GM19463 (cell line): ENCODE data around the gene SMC1B.
"Not testable (repeated sequence)": the region's sequence is repeated elsewhere in the genome, so short reads cannot be mapped to it uniquely, and the experiment has no call there.

Experiments
- ATAC-seq: cut with Tn5 transposase; IDR thresholded peaks from one replicate; pipeline ENCODE4 v1.9.1; 2021; ENCODE audit warnings: mild to moderate bottlenecking, moderate library complexity; ENCODE audit not compliant: unreplicated experiment

The SMC1B gene

GRCh38 chr22:45351956-45352355 lies 61.4 kb downstream of the SMC1B start:
- no peak for ATAC-seq

- no peak for ATAC-seq
Observed at GRCh38 chr22:45349916-45350315, 63.5 kb downstream of the SMC1B start.

GRCh38 chr22:45344334-45344733 lies 69.1 kb downstream of the SMC1B start:
- no peak for ATAC-seq

GRCh38 chr22:45343143-45343542 lies 70.3 kb downstream of the SMC1B start:
- no peak for ATAC-seq

- ATAC-seq = no peak
Observed at GRCh38 chr22:45341498-45341897, 71.9 kb downstream of the SMC1B start.

- ATAC-seq = no peak
Observed at GRCh38 chr22:45340323-45340722, 73.1 kb downstream of the SMC1B start.

- ATAC-seq = no peak
Observed at GRCh38 chr22:45338795-45339194, 74.6 kb downstream of the SMC1B start.

GRCh38 chr22:45337536-45337935 lies 75.9 kb downstream of the SMC1B start:
- ATAC-seq = no peak

GRCh38 chr22:45336971-45337431 lies 76.4 kb downstream of the SMC1B start:
- ATAC-seq = no peak

- ATAC-seq = no peak
Observed at GRCh38 chr22:45335854-45336522, 77.4 kb downstream of the SMC1B start.

- no peak for ATAC-seq
Observed at GRCh38 chr22:45335021-45335818, 78.2 kb downstream of the SMC1B start.

GRCh38 chr22:45334528-45334927 lies 78.9 kb downstream of the SMC1B start:
- no peak for ATAC-seq

GRCh38 chr22:45334068-45334467 lies 79.3 kb downstream of the SMC1B start:
- no peak for ATAC-seq

GRCh38 chr22:45332001-45332400 lies 81.4 kb downstream of the SMC1B start:
- ATAC-seq = no peak

- ATAC-seq = no peak
Observed at GRCh38 chr22:45331486-45331885, 81.9 kb downstream of the SMC1B start.

- no peak for ATAC-seq
Observed at GRCh38 chr22:45330548-45330947, 82.9 kb downstream of the SMC1B start.

GRCh38 chr22:45329530-45329936 lies 83.9 kb downstream of the SMC1B start:
- ATAC-seq = no peak

GRCh38 chr22:45328822-45329529 lies 84.4 kb downstream of the SMC1B start:
- no peak for ATAC-seq

- ATAC-seq = not testable (repeated sequence)
Observed at GRCh38 chr22:45328261-45328660, 85.1 kb downstream of the SMC1B start.

- ATAC-seq = no peak
Observed at GRCh38 chr22:45324311-45324711, 89.1 kb downstream of the SMC1B start.

GRCh38 chr22:45323695-45324094 lies 89.7 kb downstream of the SMC1B start:
- no peak for ATAC-seq
